Ascending aorta (tissue), 2 donors: Measurements from ENCODE around the gene TMPRSS9. TPM values are rescaled to one million over a fixed set of nuclear protein-coding genes. Genes with fewer than 3 reads are reported as not detected.

ENCODE experiments used
- DNase-seq, 2 donors: peaks; one replicate each; pipeline ENCODE4 v3.0.0-alpha.2; 2019; ENCODE audit warnings: low spot score in 2 of 2
- H3K27ac ChIP-seq, 2 donors: fragments of 200-600 bp; sonication (generic); one replicate each; pipeline ENCODE4 v1.5.1; 2016 to 2017; ENCODE audit warnings: mild to moderate bottlenecking in 1 of 2
- H3K27me3 ChIP-seq: fragments of 200-600 bp; sonication (generic); one replicate; pipeline ENCODE4 v1.5.1; 2017
- H3K36me3 ChIP-seq, 2 donors: fragments of 200-600 bp; sonication (generic); one replicate each; pipeline ENCODE4 v1.5.1; 2016
- H3K4me1 ChIP-seq, 2 donors: fragments of 200-600 bp; sonication (generic); one replicate each; pipeline ENCODE4 v1.5.1; 2016 to 2017; ENCODE audit warnings: mild to moderate bottlenecking in 1 of 2
- H3K4me3 ChIP-seq, 2 donors: fragments of 200-600 bp; sonication (generic); one replicate each; pipeline ENCODE4 v1.5.1; 2016 to 2017; ENCODE audit warnings: mild to moderate bottlenecking in 1 of 2
- H3K9me3 ChIP-seq, 2 donors: fragments of 200-600 bp; sonication (generic); one replicate each; pipeline ENCODE4 v1.5.1; 2016
- CTCF ChIP-seq, 3 experiments: fragments of 200-600 bp in 2 of 3; fragments of 450-650 bp in 1 of 3; sonication (generic) in 2 of 3; IDR thresholded peaks; one replicate each; pipeline ENCODE4 v1.5.1; 2016 to 2019; ENCODE audit warnings: antibody characterized with exemption in 3 of 3, mild to moderate bottlenecking in 1 of 3, moderate library complexity in 1 of 3
- intact Hi-C: fragments of 100-400 bp; cut with DNase I; formaldehyde crosslinking; loops from one replicate; pipeline ENCODE4 v1.15.1; 2023
- total RNA-seq: library from RNA; depleted of rRNA; stranded (reverse); fragments of >200 nt; gene quantifications from one replicate; pipeline ENCODE4 v1.1.0, GENCODE V29; 2016

TMPRSS9 gene
- total RNA-seq, 1 donor from 2014 or later: not detected

- Histone ChIP-seq H3K4me1 (no peaks in the 10 kb centered on the region), H3K27ac (no peak overlapping the region), H3K9me3 (peaks cover 7 to 9% of the 10 kb centered on the region in 2 donors), H3K27me3 (no peaks in the 10 kb centered on the region), H3K36me3 (peaks cover 0 to 5% of the 10 kb centered on the region in 2 donors), H3K4me3 (no peak overlapping the region)
- DNase-seq: no peak
- TF ChIP-seq CTCF (IDR thresholded peaks at IDR 0.05): no peak
- intact Hi-C loops: no loop called here
These were observed 42.8 kb upstream of the TMPRSS9 start for GRCh38 chr19:2317300-2317699.

- H3K27ac ChIP-seq: no peak overlapping the region
- no peak for DNase-seq
- TF ChIP-seq CTCF (IDR thresholded peaks at IDR 0.05): no peak
- intact Hi-C loops: no loop called here
- H3K9me3 ChIP-seq: peaks cover 7 to 9% of the 10 kb centered on the region in 2 donors
- H3K4me3 ChIP-seq: no peak overlapping the region
- H3K4me1 ChIP-seq: no peaks in the 10 kb centered on the region
- peaks cover 4 to 5% of the 10 kb centered on the region in 2 donors for H3K36me3 ChIP-seq
- no peaks in the 10 kb centered on the region for H3K27me3 ChIP-seq
These were observed 42.3 kb upstream of the TMPRSS9 start for GRCh38 chr19:2317756-2318155.

- TF ChIP-seq CTCF (IDR thresholded peaks at IDR 0.05): no peak
- H3K36me3 ChIP-seq: peaks cover 6 to 16% of the 10 kb centered on the region in 2 donors
- intact Hi-C loops: no loop called here
These were observed 41.1 kb upstream of the TMPRSS9 start for GRCh38 chr19:2318923-2319322.

GRCh38 chr19:2319551-2319950 lies 40.5 kb upstream of the TMPRSS9 start:
- DNase-seq: no peak
- TF ChIP-seq CTCF (IDR thresholded peaks at IDR 0.05): no peak
- H3K27ac ChIP-seq: no peak overlapping the region
- H3K4me3 ChIP-seq: no peak overlapping the region
- H3K36me3 ChIP-seq: peaks cover 12 to 22% of the 10 kb centered on the region in 2 donors
- no peaks in the 10 kb centered on the region for H3K4me1 ChIP-seq
- intact Hi-C loops: no loop called here
- H3K27me3 ChIP-seq: no peaks in the 10 kb centered on the region
- H3K9me3 ChIP-seq: peaks cover 7 to 8% of the 10 kb centered on the region in 2 donors

More at GRCh38 chr19:2318923-2319322, 41.1 kb upstream of the TMPRSS9 start:
- Histone ChIP-seq H3K9me3 (peaks cover 7 to 9% of the 10 kb centered on the region in 2 donors), H3K27ac (no peak overlapping the region), H3K4me3 (no peak overlapping the region), H3K4me1 (no peaks in the 10 kb centered on the region), H3K27me3 (no peaks in the 10 kb centered on the region)
- DNase-seq: no peak

- Histone ChIP-seq H3K27me3 (no peaks in the 10 kb centered on the region), H3K4me1 (no peaks in the 10 kb centered on the region), H3K9me3 (peaks cover 3 to 4% of the 10 kb centered on the region in 2 donors), H3K27ac (no peak overlapping the region), H3K4me3 (no peak overlapping the region), H3K36me3 (peaks cover 13 to 26% of the 10 kb centered on the region in 2 donors)
- no peak for TF ChIP-seq CTCF (IDR thresholded peaks at IDR 0.05)
- intact Hi-C loops: no loop called here
- DNase-seq: no peak
These were observed 40.0 kb upstream of the TMPRSS9 start for GRCh38 chr19:2320049-2320448.

GRCh38 chr19:2320939-2321338 lies 39.1 kb upstream of the TMPRSS9 start:
- Histone ChIP-seq H3K27me3 (no peaks in the 10 kb centered on the region), H3K4me1 (no peaks in the 10 kb centered on the region), H3K4me3 (no peak overlapping the region), H3K36me3 (peaks cover 13 to 26% of the 10 kb centered on the region in 2 donors), H3K27ac (no peak overlapping the region), H3K9me3 (no peaks in the 10 kb centered on the region)
- DNase-seq: no peak
- no peak for TF ChIP-seq CTCF (IDR thresholded peaks at IDR 0.05)
- intact Hi-C loops: no loop called here
